ENCODE results near the gene RABEPK.
A peak's percentile ranks its signal among the peaks of the same experiment; 100 is the strongest.

- TF ChIP-seq POLR2AphosphoS5 (IDR thresholded peaks at IDR 0.05; ENCODE audit: borderline replicate concordance, low read depth, low read length) (peak; percentile 97), EZH2 (IDR thresholded peaks at IDR 0.05) (no peak)
These were observed 40.9 kb downstream of the RABEPK start, which contains the start of gene HSPA5 for GRCh38 chr9:125241000-125241862.

Measured in SK-N-MC (cell line).